ENCODE data around the gene SLC35A3.

The SLC35A3 gene

DNA sequence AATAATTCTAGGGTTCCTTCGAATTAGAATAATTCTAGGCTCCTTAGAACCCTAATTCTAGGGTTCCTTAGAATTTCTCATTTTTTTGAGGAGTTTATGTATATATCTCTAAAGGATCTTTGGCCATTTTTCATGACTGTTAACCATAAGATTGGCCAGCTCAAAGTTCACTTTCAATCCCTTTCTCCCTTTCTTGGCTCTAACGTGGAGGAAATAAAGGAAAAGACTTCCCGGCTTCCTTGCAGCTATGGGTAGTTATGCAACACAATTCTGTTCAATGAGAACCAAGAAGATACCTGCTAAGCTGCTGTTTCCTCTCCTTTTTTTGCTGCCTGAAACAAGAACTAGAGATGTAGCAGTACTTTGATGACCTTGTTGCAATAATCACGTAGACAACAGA lies 27.2 kb downstream of the SLC35A3 start:
- H3K36me3 ChIP-seq (ENCODE audit: insufficient read depth, low read length): peaks cover 29% of the 10 kb centered on the region; the same call in 1 of the 2 replicates
- peaks cover 1% of the 10 kb centered on the region for H3K9me3 ChIP-seq (ENCODE audit: insufficient read depth, low read length, severe bottlenecking)

DNA sequence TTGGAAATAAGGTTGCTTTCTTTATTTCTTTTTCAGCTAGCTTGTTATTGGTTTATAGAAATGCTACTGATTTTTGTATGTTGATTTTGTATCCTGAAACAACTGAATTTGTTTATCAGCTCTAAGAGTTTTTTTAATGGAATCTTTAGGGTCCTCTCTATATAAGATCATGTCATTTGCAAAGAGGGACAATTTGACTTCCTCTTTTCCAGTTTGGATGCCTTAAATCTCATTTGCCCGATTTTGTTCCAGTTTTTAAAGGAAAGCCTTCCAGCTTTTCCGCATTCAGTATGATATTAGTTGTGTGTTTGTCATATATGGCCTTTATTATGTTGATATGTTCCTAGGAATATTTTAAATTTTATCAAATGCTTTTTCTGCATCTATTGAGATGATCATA lies 31.7 kb downstream of the SLC35A3 start:
- no peak overlapping the region for H3K4me3 ChIP-seq (ENCODE audit: low read depth in 1 of 2, low read length in 2 of 2)
- TF ChIP-seq EZH2 (IDR thresholded peaks at IDR 0.05; ENCODE audit: borderline replicate concordance, low read depth, low read length, severe bottlenecking): no peak
- TF ChIP-seq, protein P1, sequence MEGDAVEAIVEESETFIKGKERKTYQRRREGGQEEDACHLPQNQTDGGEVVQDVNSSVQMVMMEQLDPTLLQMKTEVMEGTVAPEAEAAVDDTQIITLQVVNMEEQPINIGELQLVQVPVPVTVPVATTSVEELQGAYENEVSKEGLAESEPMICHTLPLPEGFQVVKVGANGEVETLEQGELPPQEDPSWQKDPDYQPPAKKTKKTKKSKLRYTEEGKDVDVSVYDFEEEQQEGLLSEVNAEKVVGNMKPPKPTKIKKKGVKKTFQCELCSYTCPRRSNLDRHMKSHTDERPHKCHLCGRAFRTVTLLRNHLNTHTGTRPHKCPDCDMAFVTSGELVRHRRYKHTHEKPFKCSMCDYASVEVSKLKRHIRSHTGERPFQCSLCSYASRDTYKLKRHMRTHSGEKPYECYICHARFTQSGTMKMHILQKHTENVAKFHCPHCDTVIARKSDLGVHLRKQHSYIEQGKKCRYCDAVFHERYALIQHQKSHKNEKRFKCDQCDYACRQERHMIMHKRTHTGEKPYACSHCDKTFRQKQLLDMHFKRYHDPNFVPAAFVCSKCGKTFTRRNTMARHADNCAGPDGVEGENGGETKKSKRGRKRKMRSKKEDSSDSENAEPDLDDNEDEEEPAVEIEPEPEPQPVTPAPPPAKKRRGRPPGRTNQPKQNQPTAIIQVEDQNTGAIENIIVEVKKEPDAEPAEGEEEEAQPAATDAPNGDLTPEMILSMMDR (IDR thresholded peaks at IDR 0.05; ENCODE audit: borderline replicate concordance, extremely low read depth, low read length, poor library complexity, severe bottlenecking): no peak
- DNase-seq (no peak), ATAC-seq (ENCODE audit: insufficient read depth, low read depth) (no peak)
- H3K36me3 ChIP-seq (ENCODE audit: insufficient read depth, low read length): peaks cover 16% of the 10 kb centered on the region; the same call in 1 of the 2 replicates
- peaks cover 5% of the 10 kb centered on the region for H3K9me3 ChIP-seq (ENCODE audit: insufficient read depth, low read length, severe bottlenecking)
- no peak overlapping the region for H3K9ac ChIP-seq (ENCODE audit: low read depth, low read length)
- H3K79me2 ChIP-seq (ENCODE audit: insufficient read depth, low read length): peaks cover 22% of the 10 kb centered on the region
- no peak overlapping the region for H2AFZ ChIP-seq (ENCODE audit: low read depth, low read length)
- no peaks in the 10 kb centered on the region for H3K4me1 ChIP-seq (ENCODE audit: insufficient read depth, low read length)
- no peak overlapping the region for H3K27ac ChIP-seq (ENCODE audit: low read length)
- no peak overlapping the region for H3K4me2 ChIP-seq (ENCODE audit: insufficient read depth, low read length)
- H3K27me3 ChIP-seq (ENCODE audit: insufficient read depth, low read length, poor library complexity): no peaks in the 10 kb centered on the region
- H4K20me1 ChIP-seq (ENCODE audit: insufficient read depth, low read length): no peaks in the 10 kb centered on the region

More for the DNA sequence above, 27.2 kb downstream of the SLC35A3 start:
- TF ChIP-seq EZH2 (IDR thresholded peaks at IDR 0.05; ENCODE audit: borderline replicate concordance, low read depth, low read length, severe bottlenecking): no peak
- TF ChIP-seq, protein P1 (IDR thresholded peaks at IDR 0.05; ENCODE audit: borderline replicate concordance, extremely low read depth, low read length, poor library complexity, severe bottlenecking): no peak
- no peak overlapping the region for H3K9ac ChIP-seq (ENCODE audit: low read depth, low read length)
- no peaks in the 10 kb centered on the region for H4K20me1 ChIP-seq (ENCODE audit: insufficient read depth, low read length)
- no peak for ATAC-seq (ENCODE audit: insufficient read depth, low read depth)
- no peak overlapping the region for H3K4me2 ChIP-seq (ENCODE audit: insufficient read depth, low read length)
- H3K4me3 ChIP-seq (ENCODE audit: low read depth in 1 of 2, low read length in 2 of 2): no peak overlapping the region
- no peaks in the 10 kb centered on the region for H3K27me3 ChIP-seq (ENCODE audit: insufficient read depth, low read length, poor library complexity)
- H3K4me1 ChIP-seq (ENCODE audit: insufficient read depth, low read length): no peaks in the 10 kb centered on the region
- no peak for DNase-seq
- no peak overlapping the region for H2AFZ ChIP-seq (ENCODE audit: low read depth, low read length)
- peaks cover 5% of the 10 kb centered on the region for H3K79me2 ChIP-seq (ENCODE audit: insufficient read depth, low read length)
- no peak overlapping the region for H3K27ac ChIP-seq (ENCODE audit: low read length)

DNA sequence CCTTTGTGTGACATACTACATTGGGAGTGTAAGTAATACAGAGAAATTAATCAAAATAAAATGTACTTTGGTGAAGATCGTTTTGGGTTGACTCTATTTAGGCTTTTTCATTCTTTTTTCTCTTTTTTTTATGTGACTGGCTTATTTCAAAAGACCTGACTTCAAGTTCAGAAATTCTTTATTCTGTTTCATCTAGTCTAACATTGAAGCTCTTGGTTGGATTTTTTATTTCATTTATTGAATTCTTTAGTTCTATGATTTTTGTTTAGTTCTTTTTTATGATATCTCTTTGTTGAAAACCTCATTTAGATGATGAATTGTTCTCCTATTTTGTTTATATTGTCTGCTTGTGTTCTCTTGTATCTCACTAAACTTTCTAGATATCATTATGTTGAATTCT lies 35.6 kb downstream of the SLC35A3 start:
- ATAC-seq (ENCODE audit: insufficient read depth, low read depth) (no peak), DNase-seq (no peak)
- peaks cover 5% of the 10 kb centered on the region for H3K9me3 ChIP-seq (ENCODE audit: insufficient read depth, low read length, severe bottlenecking)
- H2AFZ ChIP-seq (ENCODE audit: low read depth, low read length): no peak overlapping the region
- no peak overlapping the region for H3K27ac ChIP-seq (ENCODE audit: low read length)
- peaks cover 27% of the 10 kb centered on the region; the same call in 1 of the 2 replicates for H3K36me3 ChIP-seq (ENCODE audit: insufficient read depth, low read length)
- no peak overlapping the region for H3K4me3 ChIP-seq (ENCODE audit: low read depth in 1 of 2, low read length in 2 of 2)
- H4K20me1 ChIP-seq (ENCODE audit: insufficient read depth, low read length): no peaks in the 10 kb centered on the region
- peaks cover 19% of the 10 kb centered on the region for H3K79me2 ChIP-seq (ENCODE audit: insufficient read depth, low read length)
- TF ChIP-seq, protein P1 (IDR thresholded peaks at IDR 0.05; ENCODE audit: borderline replicate concordance, extremely low read depth, low read length, poor library complexity, severe bottlenecking): no peak
- no peak for TF ChIP-seq EZH2 (IDR thresholded peaks at IDR 0.05; ENCODE audit: borderline replicate concordance, low read depth, low read length, severe bottlenecking)
- H3K27me3 ChIP-seq (ENCODE audit: insufficient read depth, low read length, poor library complexity): no peaks in the 10 kb centered on the region
- H3K4me2 ChIP-seq (ENCODE audit: insufficient read depth, low read length): no peak overlapping the region
- H3K4me1 ChIP-seq (ENCODE audit: insufficient read depth, low read length): no peaks in the 10 kb centered on the region
- H3K9ac ChIP-seq (ENCODE audit: low read depth, low read length): no peak overlapping the region

DNA sequence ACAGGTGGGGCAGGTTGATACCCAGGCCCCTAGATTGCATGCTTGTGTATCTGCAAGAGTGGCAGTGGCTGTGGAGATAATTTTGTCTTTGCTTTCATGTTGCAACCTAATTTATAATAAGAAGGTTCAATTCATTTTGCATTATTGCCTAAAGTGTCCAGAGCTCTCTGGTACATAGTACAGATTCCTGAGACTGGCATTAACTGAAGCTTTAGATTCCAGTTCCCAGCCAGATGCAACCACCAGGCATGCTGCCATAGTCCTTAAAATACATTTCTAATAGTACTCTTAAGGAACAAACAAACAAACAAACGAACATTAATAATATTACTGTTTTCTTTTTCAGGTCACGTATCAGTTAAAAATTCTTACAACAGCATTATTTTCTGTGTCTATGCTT lies 36.9 kb downstream of the SLC35A3 start:
- no peaks in the 10 kb centered on the region for H3K27me3 ChIP-seq (ENCODE audit: insufficient read depth, low read length, poor library complexity)
- no peak overlapping the region for H3K4me2 ChIP-seq (ENCODE audit: insufficient read depth, low read length)
- H2AFZ ChIP-seq (ENCODE audit: low read depth, low read length): no peak overlapping the region
- no peaks in the 10 kb centered on the region for H4K20me1 ChIP-seq (ENCODE audit: insufficient read depth, low read length)
- H3K9me3 ChIP-seq (ENCODE audit: insufficient read depth, low read length, severe bottlenecking): peaks cover 5% of the 10 kb centered on the region
- no peak overlapping the region for H3K27ac ChIP-seq (ENCODE audit: low read length)
- H3K79me2 ChIP-seq (ENCODE audit: insufficient read depth, low read length): peaks cover 19% of the 10 kb centered on the region
- peaks cover 36% of the 10 kb centered on the region; the same call in 1 of the 2 replicates for H3K36me3 ChIP-seq (ENCODE audit: insufficient read depth, low read length)
- H3K4me1 ChIP-seq (ENCODE audit: insufficient read depth, low read length): no peaks in the 10 kb centered on the region
- TF ChIP-seq, protein P1 (IDR thresholded peaks at IDR 0.05; ENCODE audit: borderline replicate concordance, extremely low read depth, low read length, poor library complexity, severe bottlenecking): no peak
- no peak for TF ChIP-seq EZH2 (IDR thresholded peaks at IDR 0.05; ENCODE audit: borderline replicate concordance, low read depth, low read length, severe bottlenecking)
- no peak overlapping the region for H3K4me3 ChIP-seq (ENCODE audit: low read depth in 1 of 2, low read length in 2 of 2)
- H3K9ac ChIP-seq (ENCODE audit: low read depth, low read length): no peak overlapping the region
- no peak for DNase-seq
- ATAC-seq (ENCODE audit: insufficient read depth, low read depth): no peak
